HG02678 (cell line): ENCODE results near the gene RELN.
"Not testable (repeated sequence)": the region's sequence is repeated elsewhere in the genome, so short reads cannot be mapped to it uniquely, and the experiment has no call there.

ENCODE experiments used
- ATAC-seq: cut with Tn5 transposase; IDR thresholded peaks from one replicate; pipeline ENCODE4 v1.9.1; 2021; ENCODE audit warnings: mild to moderate bottlenecking, moderate library complexity; ENCODE audit not compliant: unreplicated experiment

The RELN gene

GRCh38 chr7:103795107-103795506 lies 194.4 kb downstream of the RELN start:
- no peak for ATAC-seq

GRCh38 chr7:103794424-103794823 lies 195.0 kb downstream of the RELN start:
- no peak for ATAC-seq

GRCh38 chr7:103793614-103794013 lies 195.8 kb downstream of the RELN start:
- ATAC-seq = no peak

DNA sequence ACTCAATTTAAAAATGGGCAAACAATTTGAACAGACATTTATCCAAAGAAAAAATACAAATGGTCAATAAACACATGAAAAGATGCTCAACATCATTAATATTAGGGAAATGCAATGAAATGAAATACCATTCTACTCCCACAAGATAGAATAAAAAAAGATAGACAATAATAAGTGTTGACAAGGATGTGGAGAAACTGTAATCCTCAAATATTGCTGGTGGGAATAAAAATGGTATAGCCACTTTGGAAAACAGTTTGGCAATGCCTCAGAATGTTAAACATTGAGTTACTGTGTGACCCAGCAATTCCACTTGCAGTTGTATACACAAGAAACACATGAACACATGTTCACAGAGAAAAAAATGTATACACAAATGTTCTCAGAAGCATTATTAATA lies 197.6 kb downstream of the RELN start:
- ATAC-seq = no peak

- not testable (repeated sequence) for ATAC-seq
Observed at GRCh38 chr7:103787041-103787440, 202.4 kb downstream of the RELN start.

DNA sequence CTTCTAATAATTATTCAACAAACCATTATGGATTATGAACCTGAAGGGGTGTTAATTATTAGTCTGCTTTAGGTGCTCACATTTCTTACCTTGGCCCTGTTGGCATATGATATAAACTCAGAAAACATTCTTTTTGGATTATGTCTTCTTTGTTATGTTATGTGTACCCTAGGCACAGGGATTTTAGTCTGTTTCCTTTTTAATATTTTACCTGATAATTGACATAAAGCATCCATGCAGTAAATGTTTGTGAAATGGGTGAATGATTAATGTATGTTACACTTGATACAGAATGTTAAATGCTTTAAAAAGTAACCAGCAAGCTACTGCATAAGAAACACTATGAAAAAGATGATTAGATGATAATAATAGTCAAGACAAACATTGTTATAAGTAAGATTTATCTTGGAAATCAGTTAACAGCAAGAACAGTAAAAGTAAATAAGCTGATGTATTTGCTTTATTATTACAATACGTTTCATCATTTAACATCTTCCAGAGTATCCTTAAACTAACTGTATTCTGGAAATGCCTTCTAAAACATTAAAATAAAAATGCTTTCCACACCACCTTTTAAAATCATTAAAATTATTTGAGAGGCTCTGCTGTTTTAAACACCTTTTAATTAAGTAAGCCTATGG lies 204.7 kb downstream of the RELN start:
- no peak for ATAC-seq

- no peak for ATAC-seq
Observed at GRCh38 chr7:103781409-103781808, 208.0 kb downstream of the RELN start.

DNA sequence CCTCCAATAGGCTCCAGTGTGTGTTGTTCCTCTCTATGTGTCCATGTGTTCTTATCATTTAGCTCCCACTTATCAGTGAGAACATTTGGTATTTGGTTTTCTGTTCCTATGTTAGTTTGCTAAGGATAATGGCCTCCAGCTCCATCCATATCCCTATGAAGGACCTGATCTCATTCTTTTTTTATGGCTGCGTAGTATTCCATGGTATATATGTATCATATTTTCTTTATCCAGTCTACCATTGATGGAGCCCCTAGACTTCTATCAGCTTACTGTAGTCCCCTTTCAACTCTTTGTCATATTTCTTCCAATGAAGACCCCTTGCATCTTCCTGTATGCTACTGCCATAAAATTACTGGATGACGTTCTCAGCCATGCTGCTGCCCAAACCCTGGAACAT lies 208.9 kb downstream of the RELN start:
- not testable (repeated sequence) for ATAC-seq

DNA sequence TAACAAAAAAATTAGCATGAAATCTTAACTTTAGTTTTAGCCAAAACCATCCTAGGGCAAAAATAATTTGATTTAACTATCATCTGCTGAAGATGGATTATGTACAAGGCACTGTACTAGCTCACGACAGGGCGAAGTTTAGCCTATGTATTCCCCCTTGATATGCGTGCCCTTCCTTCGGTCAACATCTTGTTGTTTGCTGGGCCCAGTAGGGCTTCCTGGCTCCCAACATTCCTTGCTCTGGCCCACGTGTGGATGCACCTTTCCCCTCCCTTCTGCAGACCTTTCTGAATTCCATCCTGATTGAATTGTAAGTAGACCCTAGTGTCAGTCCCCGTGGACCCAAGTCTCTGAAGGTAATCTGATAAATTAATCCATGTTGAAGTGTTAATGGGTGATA lies 212.0 kb downstream of the RELN start:
- ATAC-seq = no peak

- no peak for ATAC-seq
Observed at GRCh38 chr7:103773726-103774125, 215.7 kb downstream of the RELN start.

- ATAC-seq = no peak
Observed at GRCh38 chr7:103772171-103772773, 217.2 kb downstream of the RELN start.

DNA sequence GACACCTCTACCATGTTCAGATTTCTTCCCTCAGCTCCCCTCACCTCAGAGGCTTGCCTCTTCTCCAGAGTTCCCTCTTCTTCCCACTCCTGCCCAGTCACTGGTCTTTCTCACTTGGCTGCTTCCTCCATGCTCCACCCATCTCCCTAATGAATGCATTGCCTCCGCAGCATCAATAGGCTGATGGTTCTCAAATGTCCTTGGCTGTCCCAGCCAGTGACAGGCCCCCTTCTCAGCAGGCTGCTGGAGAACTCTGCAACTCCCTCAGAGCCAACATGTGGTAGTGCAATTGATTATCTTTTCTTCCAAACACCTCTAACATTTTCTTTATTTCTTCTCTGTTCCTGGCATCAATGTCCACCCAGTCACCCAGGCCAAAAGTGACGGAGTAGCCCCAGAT lies 218.2 kb downstream of the RELN start:
- ATAC-seq = no peak

DNA sequence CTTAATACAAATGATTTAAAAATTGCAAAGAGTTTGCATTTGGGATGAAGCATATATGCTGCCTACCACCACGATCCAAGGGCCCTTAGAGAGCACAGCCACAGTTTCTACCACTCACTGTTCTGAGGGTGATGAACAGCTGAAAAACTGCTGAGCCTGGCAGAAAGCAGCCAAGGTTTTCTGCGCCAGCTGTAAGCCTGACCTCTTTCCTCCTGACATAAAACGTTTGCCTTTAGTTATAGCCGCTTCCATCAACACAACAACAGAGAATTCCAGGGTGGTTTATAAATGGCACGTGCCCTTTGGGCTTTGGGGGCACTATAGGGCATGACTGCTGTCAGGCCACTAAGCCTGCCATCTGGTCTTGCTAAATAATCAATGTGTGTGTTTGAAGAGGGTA lies 222.8 kb downstream of the RELN start:
- no peak for ATAC-seq

- ATAC-seq = no peak
Observed at GRCh38 chr7:103765901-103766300, 223.6 kb downstream of the RELN start.

GRCh38 chr7:103764901-103765300 lies 224.6 kb downstream of the RELN start:
- no peak for ATAC-seq

- no peak for ATAC-seq
Observed at GRCh38 chr7:103762877-103763276, 226.6 kb downstream of the RELN start.

GRCh38 chr7:103762065-103762760 lies 227.2 kb downstream of the RELN start:
- no peak for ATAC-seq

DNA sequence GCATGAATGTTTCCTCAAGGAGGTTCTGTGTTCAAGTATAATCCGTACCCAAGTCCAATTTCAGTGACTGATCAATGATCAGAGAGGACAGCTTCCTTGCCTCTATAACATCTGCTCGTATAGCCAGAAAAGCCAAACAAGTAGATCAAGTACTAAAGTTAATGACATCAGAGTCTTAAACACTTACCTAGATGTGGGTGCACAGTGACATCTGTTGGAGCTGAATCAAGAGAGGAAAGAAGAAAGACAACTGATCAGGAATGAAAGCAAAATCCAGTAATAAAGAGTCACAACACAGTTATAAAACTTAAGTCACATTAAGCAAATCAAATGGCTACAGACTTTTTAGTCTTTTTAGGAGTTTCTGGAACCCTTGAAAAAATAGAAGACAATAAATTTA lies 236.5 kb downstream of the RELN start:
- no peak for ATAC-seq

GRCh38 chr7:103751311-103751880 lies 238.1 kb downstream of the RELN start:
- no peak for ATAC-seq

- ATAC-seq = no peak
Observed at GRCh38 chr7:103748680-103749079, 240.8 kb downstream of the RELN start.

DNA sequence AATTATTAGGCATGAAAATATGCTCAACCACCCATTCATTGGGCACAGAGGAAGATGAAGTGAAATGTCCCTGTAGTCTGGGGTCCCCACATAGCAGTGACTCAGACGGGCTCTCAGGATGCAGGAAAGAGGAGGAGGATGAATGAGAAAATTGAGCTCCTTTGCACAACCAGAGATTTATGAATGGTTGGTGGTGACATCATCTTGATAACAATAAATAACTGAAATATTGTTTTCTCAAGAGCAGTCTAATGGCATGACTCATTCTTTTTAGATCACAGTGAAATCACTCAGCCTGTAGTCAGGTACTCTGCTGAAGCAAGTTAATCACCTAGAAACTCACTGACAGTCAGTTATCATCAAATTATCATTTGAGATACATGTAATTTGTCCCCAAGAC lies 254.1 kb downstream of the RELN start:
- ATAC-seq = no peak

GRCh38 chr7:103731169-103731568 lies 258.3 kb downstream of the RELN start:
- ATAC-seq = no peak
